Retinal pigment epithelial cell (primary cell): ENCODE measurements around the gene SHROOM3.

Experiments
- DNase-seq: peaks from one replicate; pipeline ENCODE4 v3.0.0-alpha.2; 2010; ENCODE audit warnings: low read depth
- H3K4me3 ChIP-seq: 2 replicates; pipeline ENCODE4 v1.5.1; 2011; ENCODE audit warnings: mild to moderate bottlenecking, low read length, control low read depth, moderate library complexity
- TF ChIP-seq, protein P1 (sequence below): conservative IDR thresholded peaks from 2 replicates; pipeline ENCODE4 v1.5.1; 2011; ENCODE audit warnings: low read depth, low read length, control low read depth, inconsistent platforms

SHROOM3 gene

DNA sequence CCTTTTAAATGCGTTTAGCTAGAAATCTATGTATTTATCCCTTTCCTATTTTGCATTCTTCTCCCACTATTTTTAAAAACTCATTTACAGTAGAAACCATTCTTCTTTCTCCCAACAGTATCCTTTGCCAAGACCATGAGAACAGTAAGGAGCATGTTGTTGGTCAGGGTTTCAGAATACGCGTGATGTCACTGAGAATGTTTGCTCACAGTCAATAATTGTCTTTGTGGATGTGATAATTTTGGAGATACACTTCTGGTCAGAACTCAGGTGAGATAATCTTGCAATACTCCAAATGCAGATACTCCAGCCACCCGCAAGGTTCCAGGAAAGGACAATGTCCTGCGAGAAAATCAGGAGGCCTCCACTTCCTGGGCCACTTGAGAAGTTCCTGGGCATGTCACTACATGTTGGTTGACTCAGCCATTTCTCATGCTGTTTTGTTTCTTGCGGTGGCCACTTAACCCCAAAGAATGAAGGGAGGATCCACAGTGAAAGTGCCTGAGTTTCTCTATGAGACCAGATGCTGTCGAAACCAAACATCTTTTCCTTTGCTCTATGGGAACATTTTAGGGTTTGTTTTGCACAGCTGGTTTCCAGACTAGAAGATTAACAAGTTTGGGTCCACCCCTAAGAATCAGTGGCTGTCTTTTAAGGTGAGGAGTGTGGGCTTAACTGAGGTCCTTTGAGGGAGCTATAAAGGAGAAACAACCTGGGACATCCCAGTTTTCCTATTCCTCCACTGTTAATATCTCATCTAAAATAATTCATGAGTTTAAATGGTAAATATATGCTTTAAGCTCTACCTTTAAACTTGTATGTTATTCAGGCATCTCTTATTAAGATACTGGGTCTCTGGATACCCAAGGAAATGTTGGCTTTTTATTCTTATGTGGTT, 346.9 kb downstream of the SHROOM3 start:
- DNase-seq = no peak
- TF ChIP-seq, protein P1, sequence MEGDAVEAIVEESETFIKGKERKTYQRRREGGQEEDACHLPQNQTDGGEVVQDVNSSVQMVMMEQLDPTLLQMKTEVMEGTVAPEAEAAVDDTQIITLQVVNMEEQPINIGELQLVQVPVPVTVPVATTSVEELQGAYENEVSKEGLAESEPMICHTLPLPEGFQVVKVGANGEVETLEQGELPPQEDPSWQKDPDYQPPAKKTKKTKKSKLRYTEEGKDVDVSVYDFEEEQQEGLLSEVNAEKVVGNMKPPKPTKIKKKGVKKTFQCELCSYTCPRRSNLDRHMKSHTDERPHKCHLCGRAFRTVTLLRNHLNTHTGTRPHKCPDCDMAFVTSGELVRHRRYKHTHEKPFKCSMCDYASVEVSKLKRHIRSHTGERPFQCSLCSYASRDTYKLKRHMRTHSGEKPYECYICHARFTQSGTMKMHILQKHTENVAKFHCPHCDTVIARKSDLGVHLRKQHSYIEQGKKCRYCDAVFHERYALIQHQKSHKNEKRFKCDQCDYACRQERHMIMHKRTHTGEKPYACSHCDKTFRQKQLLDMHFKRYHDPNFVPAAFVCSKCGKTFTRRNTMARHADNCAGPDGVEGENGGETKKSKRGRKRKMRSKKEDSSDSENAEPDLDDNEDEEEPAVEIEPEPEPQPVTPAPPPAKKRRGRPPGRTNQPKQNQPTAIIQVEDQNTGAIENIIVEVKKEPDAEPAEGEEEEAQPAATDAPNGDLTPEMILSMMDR = no peak
- no peak overlapping the region for H3K4me3 ChIP-seq

DNA sequence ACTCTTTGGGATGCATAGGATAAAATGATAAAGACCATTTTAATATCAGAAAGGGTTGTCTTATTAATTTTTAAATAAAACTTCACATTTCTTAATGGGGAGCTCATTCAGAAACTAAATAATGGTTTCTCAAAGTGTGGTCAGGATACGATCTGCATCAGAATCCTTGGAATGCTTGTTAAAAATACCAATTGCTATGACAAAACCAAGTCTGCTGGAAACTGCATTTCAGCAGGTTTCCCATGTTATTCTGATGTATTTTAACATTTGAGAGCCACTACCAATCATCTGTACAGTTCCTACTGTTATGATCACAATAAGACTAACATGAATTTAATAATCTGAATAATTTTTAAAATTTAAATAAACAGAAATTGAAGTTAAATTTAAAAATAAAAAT, 347.8 kb downstream of the SHROOM3 start:
- DNase-seq = peak; percentile 46
- no peak overlapping the region for H3K4me3 ChIP-seq
- TF ChIP-seq, protein P1 = no peak

DNA sequence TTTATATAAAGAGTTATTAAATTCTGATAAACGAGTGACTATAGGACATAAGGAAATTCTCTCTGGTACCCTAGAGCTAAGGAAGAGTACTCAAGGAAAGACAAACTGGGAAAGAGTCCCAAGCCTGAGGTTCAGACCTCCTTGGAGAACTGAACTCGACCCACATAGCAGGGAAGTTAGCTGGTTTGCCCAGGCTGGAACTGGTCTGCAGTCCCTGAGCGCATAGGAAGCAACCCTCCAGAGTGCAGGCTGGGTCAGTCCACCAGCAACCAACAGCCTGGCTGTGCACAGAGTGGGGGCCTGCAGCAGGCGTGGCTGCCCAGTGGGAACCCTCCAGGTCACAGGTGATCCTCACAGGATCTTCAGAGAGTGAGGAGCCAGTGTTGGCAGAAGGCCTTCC, 348.8 kb downstream of the SHROOM3 start:
- DNase-seq = no peak
- no peak overlapping the region for H3K4me3 ChIP-seq
- TF ChIP-seq, protein P1 = no peak

DNA sequence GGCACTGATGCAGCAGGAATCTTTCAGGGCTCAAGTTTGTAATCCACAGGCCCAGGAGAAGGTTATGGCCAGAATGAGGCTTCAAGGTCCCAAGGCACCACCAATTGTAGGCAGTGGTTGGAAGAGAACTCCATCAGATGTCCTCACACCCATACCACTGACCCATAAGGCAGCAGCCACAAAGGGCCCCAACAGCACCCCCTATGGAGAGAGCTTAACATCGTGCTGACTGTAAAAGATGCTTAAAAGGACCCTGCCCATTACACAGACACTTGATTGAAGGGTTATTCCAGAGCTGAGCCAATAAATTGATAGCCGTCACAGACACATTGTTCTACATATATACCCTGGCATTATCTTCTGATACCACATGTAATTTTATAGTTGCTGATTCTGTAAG, 349.2 kb downstream of the SHROOM3 start:
- H3K4me3 ChIP-seq = no peak overlapping the region
- TF ChIP-seq, protein P1 = peak; percentile 34
- no peak for DNase-seq

DNA sequence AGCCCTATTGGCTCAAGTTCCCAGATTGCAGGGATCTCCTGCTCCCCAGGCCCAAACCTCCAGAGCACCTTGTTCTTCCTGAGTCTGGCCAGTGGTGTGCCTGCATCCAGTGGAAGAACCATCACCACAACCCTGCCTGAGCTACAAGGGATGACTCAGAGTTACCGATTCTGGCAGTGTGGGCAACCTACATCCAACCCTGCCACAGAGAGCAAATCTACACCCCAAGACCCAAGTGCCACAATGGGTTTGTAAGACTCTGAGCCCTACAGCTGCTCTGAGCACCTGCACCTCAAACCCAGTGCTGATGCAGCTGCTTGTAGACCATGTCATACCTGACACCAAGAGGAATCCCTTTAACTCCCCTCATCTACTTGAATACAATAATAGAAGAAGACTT, 352.9 kb downstream of the SHROOM3 start:
- H3K4me3 ChIP-seq = no peak overlapping the region
- no peak for DNase-seq
- TF ChIP-seq, protein P1 = no peak

DNA sequence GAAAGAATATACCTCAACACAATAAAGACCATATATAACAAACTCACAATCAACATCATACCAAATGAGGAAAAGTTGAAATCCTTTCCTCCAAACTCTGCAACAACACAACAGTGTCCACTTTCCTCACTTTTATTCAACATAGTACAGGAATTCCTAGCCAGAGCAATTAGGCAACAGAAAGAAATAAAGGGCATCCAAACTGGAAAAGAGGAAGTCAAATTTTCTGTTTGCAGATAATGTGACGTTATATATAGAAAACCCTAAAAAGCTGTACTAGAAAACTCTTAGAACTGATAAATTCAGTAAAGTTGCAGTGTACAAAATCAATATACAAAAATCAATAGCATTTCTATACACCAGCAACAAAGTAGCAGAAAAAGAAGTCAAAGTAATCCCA, 355.3 kb downstream of the SHROOM3 start:
- no peak overlapping the region for H3K4me3 ChIP-seq
- TF ChIP-seq, protein P1 = no peak
- DNase-seq = no peak

DNA sequence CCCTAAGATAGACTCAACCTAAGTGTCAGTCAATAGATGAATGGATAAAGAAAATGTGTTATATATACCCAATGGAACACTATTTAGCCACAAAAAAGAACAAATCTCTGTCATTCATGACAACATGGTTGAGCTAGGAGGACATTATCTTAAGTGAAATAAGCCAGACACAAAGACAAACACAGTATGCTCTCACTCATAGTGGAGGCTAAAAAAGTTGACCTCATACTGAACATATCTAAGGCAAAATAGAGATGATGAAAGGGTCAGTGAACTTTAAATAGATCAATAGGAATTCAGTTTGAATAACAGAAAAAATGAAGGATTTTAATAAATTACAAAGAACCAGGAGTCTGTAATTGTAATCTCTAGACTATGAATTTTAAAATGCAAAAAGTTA, 356.4 kb downstream of the SHROOM3 start:
- TF ChIP-seq, protein P1 = no peak
- no peak overlapping the region for H3K4me3 ChIP-seq
- no peak for DNase-seq
